SIG-M5 (cell line): ENCODE data around the gene FOSL1.
"Not testable (repeated sequence)": the region's sequence is repeated elsewhere in the genome, so short reads cannot be mapped to it uniquely, and the experiment has no call there.

Experiments used
- DNase-seq: peaks from one replicate; lab custom pipeline; 2025; lab: John Stamatoyannopoulos, UW

The FOSL1 gene

DNA sequence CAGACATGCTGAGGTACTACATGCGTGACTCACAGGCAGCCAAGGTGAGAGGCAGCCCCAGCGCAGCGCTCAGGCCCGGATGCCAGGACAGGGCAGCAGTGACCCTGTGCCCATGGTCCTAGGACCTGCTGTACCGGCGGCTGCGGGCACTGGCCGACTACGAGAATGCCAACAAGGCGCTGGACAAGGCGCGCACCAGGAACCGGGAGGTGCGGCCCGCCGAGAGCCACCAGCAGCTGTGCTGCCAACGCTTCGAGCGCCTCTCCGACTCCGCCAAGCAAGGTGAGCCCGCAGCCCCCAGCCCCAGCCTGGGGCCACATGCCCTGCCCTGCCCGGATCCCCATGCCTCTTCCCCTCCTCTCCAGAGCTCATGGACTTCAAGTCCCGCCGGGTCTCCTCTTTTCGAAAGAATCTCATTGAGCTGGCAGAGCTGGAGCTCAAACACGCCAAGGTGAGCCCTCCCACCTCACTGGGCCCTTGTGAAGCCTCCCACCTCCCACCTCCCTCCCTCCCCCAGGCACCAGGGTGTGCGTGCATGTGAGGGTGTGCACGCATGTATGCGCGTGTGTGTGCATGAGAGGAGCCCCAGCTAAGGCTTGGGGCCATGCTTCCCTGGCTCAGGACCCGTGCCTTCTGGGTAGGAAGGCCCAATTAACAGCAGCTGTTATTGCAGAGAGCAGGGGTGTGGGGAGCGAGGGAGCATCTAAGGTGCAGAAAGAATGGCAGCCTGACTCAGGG is 47.5 kb downstream of the FOSL1 start:
- no peak for DNase-seq

DNA sequence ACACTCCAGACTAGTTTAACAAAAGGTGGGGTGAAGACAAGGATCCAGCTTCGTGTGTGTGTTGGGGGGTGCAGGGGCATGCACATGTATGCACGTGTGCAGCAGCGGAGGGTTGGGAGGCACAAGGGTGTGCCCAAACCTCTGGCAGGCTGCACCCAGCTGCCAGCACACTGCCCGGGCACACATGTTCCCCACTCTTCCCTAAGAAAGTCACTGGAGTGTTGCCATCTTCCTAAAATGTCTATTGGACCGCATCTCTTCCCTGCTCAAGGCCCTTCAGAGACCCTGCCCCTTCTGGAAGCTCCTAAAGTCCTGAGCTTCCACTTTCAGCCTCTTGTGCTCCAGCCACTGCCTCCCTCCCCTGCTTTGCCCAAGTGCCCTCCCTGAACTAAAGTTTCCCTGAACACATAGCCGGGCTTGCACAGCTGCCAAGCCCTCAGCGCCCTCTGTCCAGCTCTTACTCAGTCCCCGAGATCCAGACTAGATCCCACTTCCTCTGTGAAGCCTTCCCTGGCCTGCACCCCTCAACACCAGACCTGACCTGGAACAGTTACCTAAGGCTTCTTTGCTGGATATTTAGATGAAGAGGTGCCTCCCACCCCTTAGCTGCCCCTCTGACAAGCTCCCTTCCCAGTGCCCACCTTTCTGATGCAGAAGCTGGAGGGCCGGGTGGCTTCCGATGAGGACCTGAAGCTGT is 48.2 kb downstream of the FOSL1 start:
- DNase-seq, result no peak

DNA sequence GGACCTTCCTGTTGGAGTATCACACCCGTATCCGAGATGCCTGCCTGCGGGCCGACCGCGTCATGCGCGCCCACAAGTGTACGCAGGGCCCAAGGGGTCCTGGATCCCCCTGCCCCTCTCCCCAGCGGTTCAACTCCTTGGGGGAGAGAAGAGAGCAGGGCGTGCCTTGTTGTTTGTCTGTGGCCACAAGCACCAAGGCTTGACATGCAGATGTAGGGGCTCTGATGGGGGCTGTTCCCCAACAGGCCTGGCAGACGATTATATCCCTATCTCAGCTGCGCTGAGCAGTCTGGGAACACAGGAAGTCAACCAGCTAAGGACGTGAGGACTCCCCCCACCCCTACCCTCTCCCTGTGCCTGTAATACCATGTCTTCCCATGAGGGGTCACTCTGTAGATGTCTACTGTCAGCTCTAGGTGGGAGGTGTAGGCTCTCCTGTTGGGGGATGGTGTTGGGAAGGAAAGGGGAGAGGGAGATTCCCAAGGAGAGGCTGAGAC is 49.1 kb downstream of the FOSL1 start:
- no peak for DNase-seq

DNA sequence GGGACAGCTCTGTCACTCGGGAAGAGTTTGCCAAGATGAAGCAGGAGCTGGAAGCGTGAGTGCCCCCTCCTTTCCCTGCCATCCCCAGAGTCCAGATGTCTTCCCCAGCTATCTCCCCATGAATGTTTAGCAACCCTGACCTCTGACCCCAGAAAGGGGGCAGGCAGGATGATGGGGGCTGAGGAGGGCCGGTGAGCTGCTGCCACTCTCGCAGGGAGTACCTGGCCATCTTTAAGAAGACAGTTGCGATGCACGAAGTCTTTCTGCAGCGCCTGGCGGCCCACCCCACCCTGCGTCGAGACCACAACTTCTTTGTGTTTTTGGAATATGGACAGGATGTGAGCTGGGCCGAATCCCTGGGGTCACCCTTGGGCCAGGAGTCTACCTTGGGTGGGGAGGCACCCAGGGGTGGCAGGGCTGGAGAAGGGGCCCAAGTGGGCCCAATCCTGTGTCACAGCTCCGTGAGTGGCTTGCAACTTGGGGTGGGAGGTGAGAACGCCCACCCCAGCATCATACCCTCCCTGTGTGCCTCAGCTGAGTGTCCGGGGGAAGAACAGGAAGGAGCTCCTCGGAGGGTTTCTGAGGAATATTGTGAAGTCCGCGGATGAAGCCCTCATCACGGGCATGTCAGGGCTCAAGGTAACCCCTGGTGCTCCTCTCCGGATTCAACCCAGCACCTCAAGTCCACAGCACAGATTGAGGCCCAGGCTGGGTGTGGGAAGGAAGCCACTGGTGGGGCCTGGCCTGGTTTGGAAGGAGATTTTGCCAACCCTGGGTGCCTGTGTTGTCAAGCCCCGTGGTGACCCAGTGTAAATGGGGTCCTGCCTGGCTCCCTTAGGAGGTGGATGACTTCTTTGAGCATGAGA is 49.7 kb downstream of the FOSL1 start:
- DNase-seq, result no peak

DNA sequence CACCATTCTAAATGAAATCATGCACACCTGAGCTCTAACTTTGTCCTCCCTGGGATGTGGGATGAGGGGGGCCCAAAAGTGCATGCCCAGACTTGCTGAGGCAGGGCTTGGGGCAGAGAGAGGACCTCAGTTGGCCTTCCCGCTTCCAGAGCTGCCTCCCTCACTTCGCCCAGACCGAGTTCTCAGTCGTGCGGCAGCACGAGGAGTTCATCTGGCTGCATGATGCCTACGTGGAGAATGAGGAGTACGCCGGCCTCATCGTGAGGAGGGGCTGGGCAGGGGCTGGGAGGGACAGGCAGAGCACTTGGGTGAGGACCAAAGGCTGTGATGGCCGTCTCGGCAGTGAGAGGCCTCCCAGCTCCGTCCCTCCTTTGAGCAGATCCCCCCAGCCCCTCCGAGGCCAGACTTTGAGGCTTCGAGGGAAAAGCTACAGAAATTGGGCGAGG is 50.4 kb downstream of the FOSL1 start:
- no peak for DNase-seq

DNA sequence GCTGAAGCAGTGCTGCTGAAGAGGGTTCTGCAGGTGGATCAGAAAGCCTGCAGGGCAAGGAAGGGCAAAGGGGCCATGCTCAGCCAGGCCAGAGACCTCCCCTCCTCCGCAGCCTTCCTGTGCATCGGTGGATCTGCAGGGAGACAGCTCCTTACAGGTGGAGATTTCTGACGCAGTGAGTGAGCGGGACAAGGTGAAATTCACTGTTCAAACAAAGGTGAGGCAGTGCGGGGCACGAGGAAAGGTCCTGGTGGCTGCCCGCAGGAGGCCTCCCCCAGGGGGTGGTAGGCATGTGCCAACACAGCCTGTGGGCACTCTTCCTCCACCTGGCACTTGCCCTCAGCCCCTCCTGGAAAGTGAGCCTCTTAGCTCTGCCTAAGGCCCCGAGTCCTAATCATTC is 50.8 kb downstream of the FOSL1 start:
- DNase-seq, result no peak

DNA sequence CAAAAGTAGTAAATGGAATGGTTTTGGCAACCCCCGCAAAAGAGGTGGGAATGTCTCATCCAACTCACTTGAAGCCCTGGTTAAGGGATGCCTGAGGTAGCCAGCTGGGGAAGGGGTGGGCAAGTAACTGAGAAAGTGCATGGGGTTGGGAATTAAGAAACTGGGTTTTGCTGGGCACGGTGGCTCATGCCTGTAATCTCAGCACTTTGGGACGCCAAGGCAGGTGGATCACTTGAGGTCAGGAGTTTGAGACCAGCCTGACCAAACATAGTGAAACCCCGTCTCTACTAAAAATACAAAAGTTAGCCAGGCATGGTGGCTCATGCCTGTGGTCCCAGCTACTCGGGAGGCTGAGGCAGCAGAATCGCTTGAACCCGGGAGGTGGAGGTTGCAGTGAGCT is 51.5 kb downstream of the FOSL1 start:
- not testable (repeated sequence) for DNase-seq

DNA sequence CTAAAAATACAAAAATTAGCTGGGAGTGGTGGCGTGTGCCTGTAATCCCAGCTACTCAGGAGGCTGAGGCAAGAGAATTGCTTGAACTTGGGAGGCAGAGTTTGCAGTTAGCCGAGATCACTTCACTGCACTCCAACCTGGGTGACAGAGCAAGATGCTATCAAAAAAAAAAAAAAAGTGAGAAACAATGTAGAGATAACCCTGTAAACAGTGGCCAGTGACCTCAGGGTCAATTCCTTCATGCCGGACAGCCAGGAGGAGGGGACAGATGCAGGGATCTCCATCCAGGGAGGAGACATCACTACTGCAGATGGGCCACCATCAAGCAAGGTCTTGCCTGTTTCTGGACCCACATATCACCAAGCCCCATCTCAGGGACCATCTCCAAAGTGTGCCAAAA is 52.4 kb downstream of the FOSL1 start:
- no peak for DNase-seq

DNA sequence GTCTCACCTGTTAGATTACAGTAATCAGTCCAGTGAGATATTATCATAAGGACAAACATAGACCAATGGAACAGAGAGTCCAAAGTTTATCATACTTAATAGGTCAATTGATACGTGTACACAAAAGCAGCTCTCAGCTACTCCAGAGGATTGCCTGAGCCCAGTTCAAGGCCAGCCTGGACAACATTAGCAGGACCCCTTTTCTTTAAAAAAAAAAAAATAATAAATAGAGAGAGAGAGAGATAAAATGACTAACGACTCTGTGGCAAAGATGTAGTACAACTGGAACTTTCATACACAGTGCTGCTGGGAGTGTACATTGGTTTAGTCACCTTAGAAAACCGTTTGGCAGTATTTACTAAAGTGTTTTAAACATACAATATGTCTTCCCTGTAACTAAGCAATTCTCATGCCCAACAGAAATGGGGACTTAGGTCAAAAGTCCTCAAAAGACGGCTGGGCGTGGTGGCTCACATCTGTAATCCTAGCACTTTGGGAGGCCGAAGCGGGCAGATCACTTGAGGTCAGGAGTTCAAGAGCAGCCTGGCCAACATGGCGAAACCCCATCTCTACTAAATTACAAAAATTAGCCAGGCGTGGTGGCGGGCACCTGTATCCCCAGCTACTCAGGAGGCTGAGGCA is 55.8 kb downstream of the FOSL1 start:
- DNase-seq, result no peak

DNA sequence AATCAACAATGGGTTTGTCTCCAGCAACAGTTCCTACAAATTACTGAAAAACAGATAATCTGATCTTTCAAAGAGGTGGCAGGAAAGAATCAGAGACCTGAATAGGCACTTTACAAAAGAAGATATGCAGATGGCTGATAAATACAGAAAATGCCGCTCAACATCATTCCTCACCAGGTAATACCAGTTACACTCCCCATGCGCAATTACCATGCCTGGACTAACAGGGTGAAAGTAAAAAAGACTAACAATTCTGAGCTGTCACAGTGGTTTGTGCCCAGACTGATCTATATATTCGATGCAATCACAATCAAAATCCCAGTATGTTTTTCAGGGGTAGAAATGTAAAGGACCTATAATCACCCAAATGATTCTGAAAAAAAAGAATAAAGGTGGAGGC is 56.4 kb downstream of the FOSL1 start:
- DNase-seq, result no peak

DNA sequence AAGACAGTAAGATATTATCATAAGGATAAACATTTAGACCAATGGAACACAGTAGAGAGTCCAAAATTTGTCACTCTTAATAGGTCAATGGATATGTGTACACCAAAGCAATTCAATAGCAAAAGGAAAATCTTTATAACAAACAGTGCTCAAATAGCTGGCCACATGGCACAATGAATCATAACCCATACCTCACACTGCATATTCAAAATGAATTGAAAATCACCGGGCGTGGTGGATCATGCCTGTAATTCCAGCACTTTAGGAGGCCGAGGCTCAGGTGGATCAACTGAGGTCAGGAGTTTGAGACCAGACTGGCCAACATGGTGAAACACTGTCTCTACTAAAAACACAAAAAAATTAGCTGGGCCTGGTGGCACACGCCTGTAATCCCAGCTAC is 58.0 kb downstream of the FOSL1 start:
- DNase-seq, result no peak
